ENCODE data around the gene TANGO2. TPM values are rescaled to one million over a fixed set of nuclear protein-coding genes. Genes with fewer than 3 reads are reported as not detected.

TANGO2 gene
- total and polyA plus RNA-seq, 10 of the 15 experiments (the other 5 are each of a cell fraction or from before 2014, with no cell fraction given), result 4.0 to 24.8 (median 20.9) TPM

GRCh38 chr22:20036084-20036482, 15.2 kb downstream of the TANGO2 start (continued):
- TF ChIP-seq, protein P1, sequence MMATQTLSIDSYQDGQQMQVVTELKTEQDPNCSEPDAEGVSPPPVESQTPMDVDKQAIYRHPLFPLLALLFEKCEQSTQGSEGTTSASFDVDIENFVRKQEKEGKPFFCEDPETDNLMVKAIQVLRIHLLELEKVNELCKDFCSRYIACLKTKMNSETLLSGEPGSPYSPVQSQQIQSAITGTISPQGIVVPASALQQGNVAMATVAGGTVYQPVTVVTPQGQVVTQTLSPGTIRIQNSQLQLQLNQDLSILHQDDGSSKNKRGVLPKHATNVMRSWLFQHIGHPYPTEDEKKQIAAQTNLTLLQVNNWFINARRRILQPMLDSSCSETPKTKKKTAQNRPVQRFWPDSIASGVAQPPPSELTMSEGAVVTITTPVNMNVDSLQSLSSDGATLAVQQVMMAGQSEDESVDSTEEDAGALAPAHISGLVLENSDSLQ (IDR thresholded peaks at IDR 0.05), result peak; percentile 90
- TF ChIP-seq POLR2AphosphoS5 (IDR thresholded peaks at IDR 0.05; ENCODE audit: low read length) (no peak), CBX5 (IDR thresholded peaks at IDR 0.05; ENCODE audit: low read depth) (no peak), PAX8 (IDR thresholded peaks at IDR 0.05) (no peak), POU2F2 (IDR thresholded peaks at IDR 0.05; ENCODE audit: borderline replicate concordance, low read depth, low read length) (no peak), YY1 (IDR thresholded peaks at IDR 0.05; ENCODE audit: low read depth, low read length) (no peak), ATF7 (IDR thresholded peaks at IDR 0.05; ENCODE audit: low read depth) (peak; percentile 55; the same call in 1 of the 2 replicates), HDAC2 (IDR thresholded peaks at IDR 0.05) (no peak), CEBPB (IDR thresholded peaks at IDR 0.05; ENCODE audit: borderline replicate concordance in 1 of 2, low read depth in 2 of 2, low read length in 2 of 2) (no peak), SPI1 (IDR thresholded peaks at IDR 0.05; ENCODE audit: borderline replicate concordance, insufficient read depth, low read depth, low read length) (peak; percentile 44; the same call in 1 of the 2 replicates), NFYB (IDR thresholded peaks at IDR 0.05; ENCODE audit: insufficient read depth, low read depth, low read length) (peak; percentile 66; the same call in 1 of the 2 replicates), MEF2B (IDR thresholded peaks at IDR 0.05; ENCODE audit: partially characterized antibody, poor library complexity, severe bottlenecking) (peak; percentile 27), BRCA1 (IDR thresholded peaks at IDR 0.05; ENCODE audit: low read depth, low read length) (no peak), BACH1 (IDR thresholded peaks at IDR 0.05; ENCODE audit: borderline replicate concordance) (no peak), BHLHE40 (IDR thresholded peaks at IDR 0.05; ENCODE audit: borderline replicate concordance in 1 of 2, low read depth in 2 of 2, low read length in 1 of 2) (peak; percentile 52 to 55; a peak in 2 of 4 replicates), HCFC1 (IDR thresholded peaks at IDR 0.05; ENCODE audit: low read length) (no peak), DPF2 (IDR thresholded peaks at IDR 0.05) (peak; percentile 26; the same call in 1 of the 2 replicates), MTA2 (IDR thresholded peaks at IDR 0.05; ENCODE audit: low read depth) (0 out of 2 replicates have a peak, but pooled peaks have one; percentile 23), HDAC6 (IDR thresholded peaks at IDR 0.05; ENCODE audit: unreplicated experiment) (no peak), CREM (IDR thresholded peaks at IDR 0.05; ENCODE audit: low read depth) (peak; percentile 39; the same call in 1 of the 2 replicates)
